HuH-7 (cell line): Measurements from ENCODE around the gene TMEFF1.
A peak's percentile ranks its signal among the peaks of the same experiment; 100 is the strongest.
"Not testable (repeated sequence)": the region's sequence is repeated elsewhere in the genome, so short reads cannot be mapped to it uniquely, and the experiment has no call there.

ENCODE experiments used
- DNase-seq: peaks from one replicate; pipeline ENCODE4 v3.0.0; 2011; ENCODE audit warnings: low spot score

TMEFF1 gene

DNA sequence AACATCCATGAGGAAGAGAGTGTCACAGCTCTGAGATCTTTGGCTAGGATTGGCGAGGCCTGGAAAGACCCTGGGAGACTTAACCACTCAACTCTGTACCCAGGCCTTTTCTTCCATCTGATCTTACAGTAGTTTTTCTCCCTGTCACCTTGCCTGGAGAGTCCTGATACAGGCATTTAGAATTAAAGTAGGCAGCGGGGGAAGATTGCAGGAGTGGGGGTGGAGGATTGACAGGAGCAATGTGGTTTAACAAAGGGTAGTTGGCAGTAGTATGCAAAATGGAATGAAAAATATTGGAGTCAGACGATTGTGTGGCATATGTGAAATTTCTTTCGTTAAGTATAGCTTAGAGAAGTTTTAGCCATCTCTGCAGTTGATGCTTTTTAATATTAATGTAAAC lies 16.9 kb downstream of the TMEFF1 start:
- no peak for DNase-seq

DNA sequence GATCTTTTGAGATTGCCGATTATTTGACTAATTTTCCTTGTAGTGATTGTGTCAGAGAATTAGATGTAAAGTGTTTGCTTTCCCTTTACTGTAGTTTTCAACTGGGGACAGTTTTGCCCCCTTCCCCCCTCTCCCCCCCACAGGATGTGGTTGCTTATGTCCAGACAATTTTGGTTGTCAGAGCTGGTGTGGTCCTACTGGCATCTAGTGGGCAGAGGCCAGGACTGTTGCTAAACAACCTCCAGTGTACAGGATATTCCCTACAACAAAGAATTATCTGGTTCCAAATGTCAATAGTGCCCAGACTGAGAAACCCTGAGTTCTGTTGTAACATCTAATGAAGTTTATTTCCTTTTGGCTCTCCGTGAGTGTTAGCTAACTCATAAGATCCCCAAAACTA lies 20.0 kb downstream of the TMEFF1 start:
- no peak for DNase-seq

DNA sequence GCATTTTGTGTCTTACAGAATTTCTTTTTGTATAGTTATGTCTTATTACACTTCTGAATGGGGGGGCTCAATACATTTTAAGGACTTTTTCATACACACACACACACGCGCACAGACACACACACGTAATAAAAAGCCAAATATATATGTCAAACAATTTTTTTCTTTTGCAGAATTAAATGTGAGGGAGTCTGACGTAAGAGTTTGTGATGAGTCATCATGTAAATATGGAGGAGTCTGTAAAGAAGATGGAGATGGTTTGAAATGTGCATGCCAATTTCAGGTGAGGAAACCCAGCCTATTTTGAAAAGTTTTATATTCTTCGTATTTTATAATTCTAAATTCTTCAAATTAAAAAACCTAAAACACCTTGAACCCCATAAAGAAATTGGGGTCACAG lies 25.6 kb downstream of the TMEFF1 start:
- no peak for DNase-seq

DNA sequence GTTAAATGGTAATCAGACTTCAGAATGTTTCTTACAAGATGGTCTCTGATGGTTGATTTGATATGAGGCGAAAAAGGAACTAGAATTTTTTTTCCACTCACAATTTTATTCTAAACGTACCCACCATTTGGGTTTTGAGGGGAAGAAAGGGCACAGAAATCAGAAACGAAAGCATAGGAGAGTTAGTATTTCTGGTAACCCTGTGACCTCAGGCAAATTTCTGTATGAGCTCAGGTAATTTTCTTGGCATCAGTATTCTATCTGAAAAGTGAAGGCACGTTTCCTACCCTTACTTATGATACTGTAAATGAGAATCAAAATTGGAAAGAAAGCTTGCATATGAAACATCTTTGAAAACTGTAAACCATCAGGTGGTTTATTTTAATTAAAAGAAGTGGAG lies 26.5 kb downstream of the TMEFF1 start:
- DNase-seq = no peak

GRCh38 chr9:100499866-100500265 lies 26.9 kb downstream of the TMEFF1 start:
- DNase-seq = no peak

GRCh38 chr9:100505564-100506159 lies 32.7 kb downstream of the TMEFF1 start:
- DNase-seq = peak; percentile 36

- not testable (repeated sequence) for DNase-seq
Observed at GRCh38 chr9:100507350-100507749, 34.4 kb downstream of the TMEFF1 start.

GRCh38 chr9:100511205-100511604 lies 38.3 kb downstream of the TMEFF1 start:
- no peak for DNase-seq

DNA sequence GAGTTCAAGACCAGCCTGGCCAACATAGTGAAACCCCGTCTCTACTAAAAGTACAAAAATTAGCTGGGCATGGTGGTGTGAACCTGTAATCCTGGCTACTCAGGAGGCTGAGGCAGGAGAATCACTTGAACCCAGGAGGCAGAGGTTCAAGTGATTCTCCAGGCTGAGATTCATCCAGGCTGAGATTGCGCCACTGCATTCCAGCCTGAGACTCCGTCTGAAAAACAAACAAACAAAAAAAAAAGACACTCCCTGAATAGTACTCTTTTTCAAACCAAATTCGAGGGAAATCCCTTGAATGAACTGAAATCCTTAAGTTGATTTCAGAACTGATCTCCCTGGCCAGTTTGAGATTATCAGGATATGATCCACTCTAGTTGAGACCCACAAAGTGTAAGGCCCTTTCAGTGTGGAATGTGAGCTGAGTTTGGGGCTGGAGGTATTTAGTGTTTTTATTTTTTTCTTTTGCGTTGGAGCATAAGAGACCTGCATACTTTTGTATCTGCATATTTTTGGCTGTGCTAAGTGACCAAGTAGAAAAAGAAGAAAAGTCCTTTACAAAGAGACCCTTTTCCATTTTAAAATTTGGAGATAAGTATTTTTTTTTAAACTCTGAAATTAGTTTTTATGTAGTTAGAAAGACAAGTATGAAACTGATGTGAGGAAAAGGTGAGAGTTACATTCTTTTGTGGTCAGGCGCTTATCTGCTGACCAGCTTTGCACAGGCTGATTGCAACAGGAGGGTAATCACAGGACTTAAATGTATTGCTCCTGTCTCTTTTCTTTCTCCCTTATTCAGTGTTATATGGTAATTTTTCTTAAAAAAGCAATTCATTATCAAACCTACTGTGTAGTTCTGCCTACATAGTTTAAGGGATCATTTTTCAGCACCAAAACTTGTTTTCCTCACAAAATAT lies 42.9 kb downstream of the TMEFF1 start:
- peak; percentile 14 for DNase-seq

DNA sequence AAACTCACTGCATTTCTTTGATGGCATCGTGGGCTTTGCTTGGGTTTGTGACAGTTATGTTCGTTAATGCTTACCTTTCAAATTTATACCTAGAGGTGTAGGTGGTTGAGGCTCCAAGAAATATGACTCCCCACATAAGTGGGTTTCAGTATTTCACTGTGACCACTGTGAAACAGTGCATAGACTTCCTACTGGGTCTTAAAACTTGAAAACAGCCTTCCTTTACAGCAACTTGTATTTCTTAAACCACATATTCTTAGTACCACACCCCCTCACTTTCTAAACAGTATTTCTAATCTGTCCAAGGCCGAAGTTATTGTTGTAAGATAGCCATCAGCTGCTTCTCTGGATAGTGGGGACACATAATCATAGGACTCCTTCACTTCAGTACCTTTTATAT lies 48.3 kb downstream of the TMEFF1 start:
- DNase-seq = no peak

DNA sequence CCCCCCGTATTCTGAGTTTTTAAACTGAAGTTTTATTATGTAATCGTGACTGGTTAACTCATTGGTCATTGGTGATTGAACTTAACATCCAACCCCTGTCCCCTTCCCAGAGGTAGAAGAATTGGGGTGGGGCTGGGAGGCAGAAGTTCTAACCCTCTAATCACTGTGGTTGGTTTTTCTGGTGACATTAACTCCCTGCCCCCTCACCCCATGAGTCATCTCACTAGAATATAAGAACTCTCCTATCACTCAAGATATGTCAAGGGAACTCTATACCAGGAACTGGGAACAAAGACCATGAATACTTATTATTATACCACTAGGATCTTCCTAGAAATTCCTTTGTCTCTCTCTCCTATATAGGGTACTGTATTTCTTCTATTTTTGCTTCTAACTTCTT lies 52.6 kb downstream of the TMEFF1 start:
- no peak for DNase-seq

DNA sequence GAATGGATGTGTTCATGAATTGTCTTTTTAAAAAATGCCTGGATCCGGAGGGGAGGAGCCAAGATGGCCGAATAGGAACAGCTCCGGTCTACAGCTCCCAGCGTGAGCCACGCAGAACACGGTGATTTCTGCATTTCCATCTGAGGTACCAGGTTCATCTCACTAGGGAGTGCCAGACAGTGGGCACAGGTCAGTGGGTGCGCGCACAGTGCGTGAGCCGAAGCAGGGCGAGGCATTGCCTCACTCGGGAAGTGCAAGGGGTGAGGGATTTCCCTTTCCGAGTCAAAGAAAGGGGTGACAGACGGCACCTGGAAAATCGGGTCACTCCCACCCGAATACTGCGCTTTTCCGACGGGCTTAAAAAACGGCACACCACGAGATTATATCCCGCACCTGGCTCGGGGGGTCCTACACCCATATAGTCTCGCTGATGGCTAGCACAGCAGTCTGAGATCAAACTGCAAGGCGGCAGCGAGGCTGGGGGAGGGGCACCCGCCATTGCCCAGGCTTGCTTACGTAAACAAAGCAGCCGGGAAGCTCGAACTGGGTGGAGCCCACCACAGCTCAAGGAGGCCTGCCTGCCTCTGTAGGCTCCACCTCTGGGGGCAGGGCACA lies 54.3 kb downstream of the TMEFF1 start:
- DNase-seq = not testable (repeated sequence)

DNA sequence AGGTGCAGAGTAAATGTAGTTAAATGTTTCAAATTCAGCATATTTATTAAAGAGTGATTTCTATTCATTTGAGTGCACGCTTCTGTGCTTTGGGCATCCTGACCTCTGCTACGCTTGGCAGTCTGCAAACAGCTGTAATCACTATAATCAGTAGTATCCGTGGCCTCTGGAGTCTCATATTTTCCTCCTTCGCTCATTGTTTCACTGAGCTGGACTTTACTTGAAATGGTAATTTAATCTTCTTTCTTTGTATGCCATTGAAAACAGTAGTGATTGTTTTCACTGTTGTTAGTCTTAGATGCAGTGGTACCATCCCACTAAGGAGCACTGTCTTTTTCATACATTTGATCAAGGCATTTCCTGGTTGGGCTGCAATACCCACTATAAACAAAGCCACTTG lies 61.5 kb downstream of the TMEFF1 start:
- DNase-seq = no peak

- no peak for DNase-seq
Observed at GRCh38 chr9:100540327-100540726, 67.4 kb downstream of the TMEFF1 start.

DNA sequence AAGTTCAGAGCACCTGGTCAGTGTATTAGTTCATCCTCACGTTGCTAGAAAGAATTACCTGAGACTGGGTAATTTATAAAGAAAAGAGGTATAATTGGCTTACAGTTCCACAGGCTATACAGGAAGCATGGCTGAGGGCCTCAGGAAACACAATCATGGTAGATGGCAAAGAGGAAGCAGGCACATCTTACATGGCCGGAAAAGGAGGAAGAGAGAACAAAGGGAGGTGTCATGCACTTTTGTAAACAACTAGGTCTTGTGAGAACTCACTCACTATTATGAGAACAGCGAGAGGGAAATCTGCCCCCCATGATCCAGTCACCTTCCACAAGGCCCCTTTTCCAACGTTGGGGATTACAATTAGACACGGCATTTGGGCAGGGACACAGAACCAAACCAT lies 76.1 kb downstream of the TMEFF1 start:
- DNase-seq = no peak

DNA sequence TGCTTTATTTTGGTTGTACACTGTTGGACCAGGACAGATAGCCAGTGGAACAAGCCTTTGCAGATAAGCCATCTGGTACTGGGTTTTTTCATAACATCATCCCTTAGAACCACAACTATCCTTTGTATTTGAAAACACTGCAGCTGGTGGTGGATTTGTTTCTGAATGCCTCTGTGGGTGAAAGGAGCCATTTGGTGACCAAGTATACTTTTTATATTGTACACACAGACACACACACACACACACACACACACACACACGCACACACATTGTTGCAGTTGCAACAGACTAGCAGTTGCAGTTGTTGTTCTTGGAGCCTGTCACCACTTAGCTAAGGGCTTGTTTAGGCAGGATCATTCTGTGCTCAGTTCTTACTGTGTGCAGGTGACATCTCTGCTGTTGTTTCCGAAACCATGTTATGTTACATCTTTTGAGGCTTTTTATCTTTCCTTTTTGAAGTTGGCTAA lies 82.0 kb downstream of the TMEFF1 start:
- no peak for DNase-seq

DNA sequence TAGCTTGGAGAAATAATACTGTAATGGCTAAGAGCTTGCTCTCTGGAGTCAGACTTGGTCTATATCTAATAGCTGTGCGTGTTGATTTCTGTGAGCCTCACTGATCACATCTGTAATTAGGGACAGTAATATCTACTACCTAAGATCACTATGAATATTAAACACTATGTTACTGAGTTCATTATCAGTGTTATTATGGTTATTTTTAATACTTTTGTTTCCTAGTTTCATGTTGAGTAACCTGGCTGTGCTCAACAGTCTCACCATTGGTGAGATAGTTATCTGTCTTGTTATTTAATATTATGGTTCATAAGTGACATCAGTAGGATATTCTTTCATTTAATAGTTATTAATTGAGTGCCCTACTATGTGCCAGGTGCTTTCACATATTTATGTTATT lies 82.5 kb downstream of the TMEFF1 start:
- no peak for DNase-seq

GRCh38 chr9:100557053-100557452 lies 84.1 kb downstream of the TMEFF1 start:
- DNase-seq = no peak

DNA sequence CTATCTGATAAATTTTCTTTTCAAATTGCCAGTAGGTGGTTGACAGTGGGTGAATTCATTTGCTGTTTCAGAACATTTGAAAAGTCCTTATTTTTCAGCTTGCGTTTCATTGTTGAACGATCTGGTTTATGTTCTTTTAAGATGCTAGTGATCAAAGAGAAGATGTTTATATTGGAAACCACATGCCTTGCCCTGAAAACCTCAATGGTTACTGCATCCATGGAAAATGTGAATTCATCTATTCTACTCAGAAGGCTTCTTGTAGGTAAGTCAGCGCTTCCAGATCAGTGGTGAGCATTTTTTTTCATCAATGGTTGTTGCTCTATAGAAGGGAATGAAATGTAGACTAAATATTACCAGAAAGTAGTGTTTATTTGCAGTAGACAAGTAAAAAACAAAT lies 88.3 kb downstream of the TMEFF1 start:
- DNase-seq = no peak

GRCh38 chr9:100567856-100568255 lies 94.9 kb downstream of the TMEFF1 start:
- DNase-seq = no peak

DNA sequence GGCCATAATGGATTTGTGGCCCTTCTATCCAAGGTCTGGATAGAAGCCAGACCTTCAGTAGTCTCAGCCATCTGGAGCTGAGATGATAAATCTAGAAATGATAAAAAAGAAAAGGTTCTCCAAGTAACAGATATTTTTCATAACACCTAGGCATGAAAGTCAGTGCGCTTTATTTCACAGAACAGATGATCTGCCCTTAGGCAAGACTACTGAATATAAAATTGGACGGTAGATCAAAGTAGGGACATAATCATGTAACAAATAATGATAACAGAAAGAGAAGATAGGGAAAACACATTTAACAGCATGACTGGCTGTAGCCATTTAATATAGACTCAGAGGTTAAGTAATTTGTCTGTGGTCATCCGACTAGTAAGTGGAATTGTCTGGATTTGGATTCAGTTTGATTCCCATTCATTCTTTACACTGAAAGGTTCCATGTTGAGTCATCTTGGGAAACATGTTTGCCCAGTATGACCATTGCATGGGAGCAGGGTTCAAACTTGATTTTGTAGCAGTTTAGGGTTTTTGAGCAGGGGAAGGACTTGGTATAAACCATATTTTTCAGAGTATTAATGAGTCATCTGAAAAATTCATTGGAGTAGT lies 100.8 kb downstream of the TMEFF1 start:
- no peak for DNase-seq

DNA sequence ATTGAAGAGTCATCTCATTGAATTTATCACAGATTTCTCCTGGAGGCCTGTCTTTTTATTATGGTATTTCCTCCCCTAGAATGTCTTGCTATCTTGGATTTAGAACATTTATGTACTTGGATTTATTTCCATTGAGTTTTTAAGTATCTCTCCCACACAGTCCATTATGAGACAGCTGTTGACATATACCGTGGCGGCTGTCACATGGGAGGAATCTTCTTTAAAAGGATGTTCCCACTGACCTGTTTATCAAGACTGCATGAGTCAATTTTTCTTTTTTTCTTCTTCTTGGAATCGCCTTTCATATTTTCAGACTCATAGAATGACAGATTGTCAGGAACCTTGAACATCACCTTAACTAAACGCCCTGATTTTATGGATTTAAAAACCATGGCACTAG lies 102.1 kb downstream of the TMEFF1 start:
- DNase-seq = no peak
